ENCODE data around the gene COX14.

DNA sequence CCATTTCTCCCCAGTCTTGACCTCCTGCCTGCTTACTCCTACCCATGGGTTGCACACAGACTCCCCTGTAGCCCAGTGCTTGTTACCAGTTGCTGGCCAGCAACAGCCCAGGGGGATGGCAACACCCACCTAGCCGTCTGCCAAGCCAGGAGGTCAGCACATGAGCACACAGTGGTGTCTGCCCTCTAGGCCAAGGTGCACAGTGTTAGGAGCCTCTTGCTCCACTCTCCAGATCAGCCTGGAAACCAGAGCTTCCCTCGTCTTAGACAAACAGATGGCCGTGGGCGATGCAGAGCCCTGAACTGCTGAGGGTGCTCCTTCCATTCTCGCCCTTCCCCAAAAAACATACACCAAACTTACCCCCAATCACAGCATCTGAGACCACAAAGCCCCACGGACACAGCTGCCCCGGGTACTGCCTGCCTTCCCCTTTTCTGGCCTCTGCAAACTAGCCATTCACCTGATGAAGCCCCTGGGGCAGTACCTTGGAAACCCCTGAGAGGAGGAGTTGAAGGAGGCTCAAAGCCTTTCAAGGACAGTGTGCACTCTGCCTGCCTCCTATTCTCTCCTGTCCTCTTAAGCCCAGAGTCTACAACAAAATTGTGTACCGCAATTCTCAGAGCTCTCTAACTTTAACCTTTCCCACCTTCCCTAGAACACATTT, 9.3 kb upstream of the COX14 start:
- TF ChIP-seq, protein P1, sequence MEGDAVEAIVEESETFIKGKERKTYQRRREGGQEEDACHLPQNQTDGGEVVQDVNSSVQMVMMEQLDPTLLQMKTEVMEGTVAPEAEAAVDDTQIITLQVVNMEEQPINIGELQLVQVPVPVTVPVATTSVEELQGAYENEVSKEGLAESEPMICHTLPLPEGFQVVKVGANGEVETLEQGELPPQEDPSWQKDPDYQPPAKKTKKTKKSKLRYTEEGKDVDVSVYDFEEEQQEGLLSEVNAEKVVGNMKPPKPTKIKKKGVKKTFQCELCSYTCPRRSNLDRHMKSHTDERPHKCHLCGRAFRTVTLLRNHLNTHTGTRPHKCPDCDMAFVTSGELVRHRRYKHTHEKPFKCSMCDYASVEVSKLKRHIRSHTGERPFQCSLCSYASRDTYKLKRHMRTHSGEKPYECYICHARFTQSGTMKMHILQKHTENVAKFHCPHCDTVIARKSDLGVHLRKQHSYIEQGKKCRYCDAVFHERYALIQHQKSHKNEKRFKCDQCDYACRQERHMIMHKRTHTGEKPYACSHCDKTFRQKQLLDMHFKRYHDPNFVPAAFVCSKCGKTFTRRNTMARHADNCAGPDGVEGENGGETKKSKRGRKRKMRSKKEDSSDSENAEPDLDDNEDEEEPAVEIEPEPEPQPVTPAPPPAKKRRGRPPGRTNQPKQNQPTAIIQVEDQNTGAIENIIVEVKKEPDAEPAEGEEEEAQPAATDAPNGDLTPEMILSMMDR (IDR thresholded peaks at IDR 0.05): no peak
- TF ChIP-seq POLR2A (IDR thresholded peaks at IDR 0.05): no peak

Measured in uterus (tissue), 2 donors.